ENCODE data around the gene RAB5B. TPM values are rescaled to one million over a fixed set of nuclear protein-coding genes. Genes with fewer than 3 reads are reported as not detected.

Gene RAB5B
- total RNA-seq, 1 experiment from 2014 or later = 55.0 TPM

DNA sequence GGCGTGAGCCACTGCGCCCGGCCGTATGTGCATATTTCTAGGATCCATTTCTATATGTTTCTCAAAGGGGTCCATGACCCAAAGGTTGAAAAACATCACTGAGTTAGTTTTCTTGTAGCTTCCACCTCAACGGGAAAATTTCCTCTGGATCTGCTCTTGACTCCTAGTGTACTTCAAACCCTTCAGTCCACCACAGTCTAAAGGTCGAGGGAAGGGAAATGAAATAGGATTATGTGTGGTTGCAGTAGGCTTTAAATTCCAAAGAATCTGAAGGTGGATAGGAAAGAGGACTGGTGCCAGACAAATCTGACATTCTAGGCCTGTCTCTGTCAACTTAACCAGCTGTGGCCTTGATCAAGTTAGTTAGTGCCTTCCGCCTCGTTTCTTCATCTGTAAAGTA is 21.5 kb downstream of the RAB5B start:
- TF ChIP-seq, protein P1, sequence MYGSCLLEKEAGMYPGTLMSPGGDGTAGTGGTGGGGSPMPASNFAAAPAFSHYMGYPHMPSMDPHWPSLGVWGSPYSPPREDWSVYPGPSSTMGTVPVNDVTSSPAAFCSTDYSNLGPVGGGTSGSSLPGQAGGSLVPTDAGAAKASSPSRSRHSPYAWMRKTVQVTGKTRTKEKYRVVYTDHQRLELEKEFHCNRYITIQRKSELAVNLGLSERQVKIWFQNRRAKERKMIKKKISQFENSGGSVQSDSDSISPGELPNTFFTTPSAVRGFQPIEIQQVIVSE (CRISPR knock-in tag; IDR thresholded peaks at IDR 0.05; ENCODE audit: borderline replicate concordance) = no peak
- TF ChIP-seq NR3C1 (CRISPR knock-in tag; conservative IDR thresholded peaks at IDR 0.05; ENCODE audit: low read depth) = no peak
- TF ChIP-seq, protein P2, sequence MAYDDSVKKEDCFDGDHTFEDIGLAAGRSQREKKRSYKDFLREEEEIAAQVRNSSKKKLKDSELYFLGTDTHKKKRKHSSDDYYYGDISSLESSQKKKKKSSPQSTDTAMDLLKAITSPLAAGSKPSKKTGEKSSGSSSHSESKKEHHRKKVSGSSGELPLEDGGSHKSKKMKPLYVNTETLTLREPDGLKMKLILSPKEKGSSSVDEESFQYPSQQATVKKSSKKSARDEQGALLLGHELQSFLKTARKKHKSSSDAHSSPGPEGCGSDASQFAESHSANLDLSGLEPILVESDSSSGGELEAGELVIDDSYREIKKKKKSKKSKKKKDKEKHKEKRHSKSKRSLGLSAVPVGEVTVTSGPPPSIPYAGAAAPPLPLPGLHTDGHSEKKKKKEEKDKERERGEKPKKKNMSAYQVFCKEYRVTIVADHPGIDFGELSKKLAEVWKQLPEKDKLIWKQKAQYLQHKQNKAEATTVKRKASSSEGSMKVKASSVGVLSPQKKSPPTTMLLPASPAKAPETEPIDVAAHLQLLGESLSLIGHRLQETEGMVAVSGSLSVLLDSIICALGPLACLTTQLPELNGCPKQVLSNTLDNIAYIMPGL (CRISPR knock-in tag; IDR thresholded peaks at IDR 0.05) = no peak
- TF ChIP-seq, protein P3, sequence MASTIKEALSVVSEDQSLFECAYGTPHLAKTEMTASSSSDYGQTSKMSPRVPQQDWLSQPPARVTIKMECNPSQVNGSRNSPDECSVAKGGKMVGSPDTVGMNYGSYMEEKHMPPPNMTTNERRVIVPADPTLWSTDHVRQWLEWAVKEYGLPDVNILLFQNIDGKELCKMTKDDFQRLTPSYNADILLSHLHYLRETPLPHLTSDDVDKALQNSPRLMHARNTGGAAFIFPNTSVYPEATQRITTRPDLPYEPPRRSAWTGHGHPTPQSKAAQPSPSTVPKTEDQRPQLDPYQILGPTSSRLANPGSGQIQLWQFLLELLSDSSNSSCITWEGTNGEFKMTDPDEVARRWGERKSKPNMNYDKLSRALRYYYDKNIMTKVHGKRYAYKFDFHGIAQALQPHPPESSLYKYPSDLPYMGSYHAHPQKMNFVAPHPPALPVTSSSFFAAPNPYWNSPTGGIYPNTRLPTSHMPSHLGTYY (CRISPR knock-in tag; IDR thresholded peaks at IDR 0.05) = no peak
- no peak for TF ChIP-seq ZNF423 (CRISPR knock-in tag; IDR thresholded peaks at IDR 0.05)
- TF ChIP-seq KAT7 (CRISPR knock-in tag; IDR thresholded peaks at IDR 0.05; ENCODE audit: borderline replicate concordance) = no peak
- TF ChIP-seq, protein P4, sequence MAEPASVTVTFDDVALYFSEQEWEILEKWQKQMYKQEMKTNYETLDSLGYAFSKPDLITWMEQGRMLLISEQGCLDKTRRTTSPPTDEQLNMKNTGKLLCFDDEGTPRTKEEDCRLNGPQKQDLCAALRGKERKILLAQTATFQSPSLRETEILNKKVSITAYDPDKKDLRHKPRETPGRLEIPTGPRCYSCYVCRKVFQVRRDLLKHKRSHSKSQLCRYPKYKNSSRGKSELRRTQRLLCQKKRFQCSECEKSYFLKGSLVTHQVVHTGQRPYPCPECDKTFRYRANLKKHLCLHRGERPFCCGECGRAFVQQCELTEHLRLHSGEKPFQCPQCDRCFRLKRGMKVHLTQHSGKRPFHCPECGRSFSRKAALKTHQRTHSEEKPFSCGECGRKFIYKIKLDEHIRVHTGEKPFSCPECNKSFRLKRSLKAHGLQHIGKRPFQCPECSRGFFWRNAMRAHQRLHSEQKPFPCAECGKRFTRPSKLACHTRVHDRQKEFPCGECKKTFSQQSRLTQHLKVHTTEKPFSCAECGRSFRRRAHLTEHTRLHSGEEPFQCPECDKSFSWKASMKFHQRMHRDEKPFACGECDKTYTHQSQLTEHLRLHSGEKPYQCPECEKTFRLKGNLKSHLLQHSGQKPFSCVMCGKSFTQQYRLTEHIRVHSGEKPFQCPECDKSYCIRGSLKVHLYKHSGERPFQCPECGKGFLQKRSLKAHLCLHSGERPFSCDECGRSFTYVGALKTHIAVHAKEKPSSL (CRISPR knock-in tag; conservative IDR thresholded peaks at IDR 0.05) = no peak
- no peak for TF ChIP-seq FOXJ3 (CRISPR knock-in tag; IDR thresholded peaks at IDR 0.05; ENCODE audit: borderline replicate concordance)
- TF ChIP-seq, protein P5, sequence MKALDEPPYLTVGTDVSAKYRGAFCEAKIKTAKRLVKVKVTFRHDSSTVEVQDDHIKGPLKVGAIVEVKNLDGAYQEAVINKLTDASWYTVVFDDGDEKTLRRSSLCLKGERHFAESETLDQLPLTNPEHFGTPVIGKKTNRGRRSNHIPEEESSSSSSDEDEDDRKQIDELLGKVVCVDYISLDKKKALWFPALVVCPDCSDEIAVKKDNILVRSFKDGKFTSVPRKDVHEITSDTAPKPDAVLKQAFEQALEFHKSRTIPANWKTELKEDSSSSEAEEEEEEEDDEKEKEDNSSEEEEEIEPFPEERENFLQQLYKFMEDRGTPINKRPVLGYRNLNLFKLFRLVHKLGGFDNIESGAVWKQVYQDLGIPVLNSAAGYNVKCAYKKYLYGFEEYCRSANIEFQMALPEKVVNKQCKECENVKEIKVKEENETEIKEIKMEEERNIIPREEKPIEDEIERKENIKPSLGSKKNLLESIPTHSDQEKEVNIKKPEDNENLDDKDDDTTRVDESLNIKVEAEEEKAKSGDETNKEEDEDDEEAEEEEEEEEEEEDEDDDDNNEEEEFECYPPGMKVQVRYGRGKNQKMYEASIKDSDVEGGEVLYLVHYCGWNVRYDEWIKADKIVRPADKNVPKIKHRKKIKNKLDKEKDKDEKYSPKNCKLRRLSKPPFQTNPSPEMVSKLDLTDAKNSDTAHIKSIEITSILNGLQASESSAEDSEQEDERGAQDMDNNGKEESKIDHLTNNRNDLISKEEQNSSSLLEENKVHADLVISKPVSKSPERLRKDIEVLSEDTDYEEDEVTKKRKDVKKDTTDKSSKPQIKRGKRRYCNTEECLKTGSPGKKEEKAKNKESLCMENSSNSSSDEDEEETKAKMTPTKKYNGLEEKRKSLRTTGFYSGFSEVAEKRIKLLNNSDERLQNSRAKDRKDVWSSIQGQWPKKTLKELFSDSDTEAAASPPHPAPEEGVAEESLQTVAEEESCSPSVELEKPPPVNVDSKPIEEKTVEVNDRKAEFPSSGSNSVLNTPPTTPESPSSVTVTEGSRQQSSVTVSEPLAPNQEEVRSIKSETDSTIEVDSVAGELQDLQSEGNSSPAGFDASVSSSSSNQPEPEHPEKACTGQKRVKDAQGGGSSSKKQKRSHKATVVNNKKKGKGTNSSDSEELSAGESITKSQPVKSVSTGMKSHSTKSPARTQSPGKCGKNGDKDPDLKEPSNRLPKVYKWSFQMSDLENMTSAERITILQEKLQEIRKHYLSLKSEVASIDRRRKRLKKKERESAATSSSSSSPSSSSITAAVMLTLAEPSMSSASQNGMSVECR (CRISPR knock-in tag; IDR thresholded peaks at IDR 0.05; ENCODE audit: borderline replicate concordance) = no peak
- TF ChIP-seq OVOL2 (CRISPR knock-in tag; IDR thresholded peaks at IDR 0.05; ENCODE audit: borderline replicate concordance) = no peak
- TF ChIP-seq, protein P6, sequence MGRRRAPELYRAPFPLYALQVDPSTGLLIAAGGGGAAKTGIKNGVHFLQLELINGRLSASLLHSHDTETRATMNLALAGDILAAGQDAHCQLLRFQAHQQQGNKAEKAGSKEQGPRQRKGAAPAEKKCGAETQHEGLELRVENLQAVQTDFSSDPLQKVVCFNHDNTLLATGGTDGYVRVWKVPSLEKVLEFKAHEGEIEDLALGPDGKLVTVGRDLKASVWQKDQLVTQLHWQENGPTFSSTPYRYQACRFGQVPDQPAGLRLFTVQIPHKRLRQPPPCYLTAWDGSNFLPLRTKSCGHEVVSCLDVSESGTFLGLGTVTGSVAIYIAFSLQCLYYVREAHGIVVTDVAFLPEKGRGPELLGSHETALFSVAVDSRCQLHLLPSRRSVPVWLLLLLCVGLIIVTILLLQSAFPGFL (CRISPR knock-in tag; IDR thresholded peaks at IDR 0.05; ENCODE audit: borderline replicate concordance) = no peak
- no peak for TF ChIP-seq FOXP1 (CRISPR knock-in tag; IDR thresholded peaks at IDR 0.05; ENCODE audit: borderline replicate concordance)
- TF ChIP-seq, protein P7, sequence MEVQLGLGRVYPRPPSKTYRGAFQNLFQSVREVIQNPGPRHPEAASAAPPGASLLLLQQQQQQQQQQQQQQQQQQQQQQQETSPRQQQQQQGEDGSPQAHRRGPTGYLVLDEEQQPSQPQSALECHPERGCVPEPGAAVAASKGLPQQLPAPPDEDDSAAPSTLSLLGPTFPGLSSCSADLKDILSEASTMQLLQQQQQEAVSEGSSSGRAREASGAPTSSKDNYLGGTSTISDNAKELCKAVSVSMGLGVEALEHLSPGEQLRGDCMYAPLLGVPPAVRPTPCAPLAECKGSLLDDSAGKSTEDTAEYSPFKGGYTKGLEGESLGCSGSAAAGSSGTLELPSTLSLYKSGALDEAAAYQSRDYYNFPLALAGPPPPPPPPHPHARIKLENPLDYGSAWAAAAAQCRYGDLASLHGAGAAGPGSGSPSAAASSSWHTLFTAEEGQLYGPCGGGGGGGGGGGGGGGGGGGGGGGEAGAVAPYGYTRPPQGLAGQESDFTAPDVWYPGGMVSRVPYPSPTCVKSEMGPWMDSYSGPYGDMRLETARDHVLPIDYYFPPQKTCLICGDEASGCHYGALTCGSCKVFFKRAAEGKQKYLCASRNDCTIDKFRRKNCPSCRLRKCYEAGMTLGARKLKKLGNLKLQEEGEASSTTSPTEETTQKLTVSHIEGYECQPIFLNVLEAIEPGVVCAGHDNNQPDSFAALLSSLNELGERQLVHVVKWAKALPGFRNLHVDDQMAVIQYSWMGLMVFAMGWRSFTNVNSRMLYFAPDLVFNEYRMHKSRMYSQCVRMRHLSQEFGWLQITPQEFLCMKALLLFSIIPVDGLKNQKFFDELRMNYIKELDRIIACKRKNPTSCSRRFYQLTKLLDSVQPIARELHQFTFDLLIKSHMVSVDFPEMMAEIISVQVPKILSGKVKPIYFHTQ (CRISPR knock-in tag; IDR thresholded peaks at IDR 0.05) = no peak
- TF ChIP-seq ZNF671 (CRISPR knock-in tag; IDR thresholded peaks at IDR 0.05) = no peak
- Mint-ChIP-seq H3K27ac (no peak overlapping the region; the same call in 1 of the 2 replicates), H3K27me3 (ENCODE audit: low read depth) (no peaks in the 10 kb centered on the region), H3K9me3 (no peaks in the 10 kb centered on the region), H3K4me3 (no peak overlapping the region), H3K4me1 (0 out of 2 replicates have a peak, but pooled peaks cover 7% of the 10 kb centered on the region), H3K36me3 (peaks cover 37% of the 10 kb centered on the region)
- DNase-seq (ENCODE audit: low spot score) (no peak), ATAC-seq (no peak)
- ChIA-PET POLR2A (no interaction called here), CTCF (interaction anchor here (0.6 to 3.3 kb wide), 20 partner anchors 9 to 314 kb away, joined by 3 to 68 read pairs (median 5); partner anchors contain the start of genes ERBB3, ESYT1, IKZF4 and RAB5B)

Data from WTC11 (cell line).